ENCODE data around the gene EFCAB6.

GRCh38 chr22:43844560-43845545 lies 32.7 kb upstream of the EFCAB6 start:
- TF ChIP-seq CTCF (IDR thresholded peaks at IDR 0.05) (no peak), POLR2A (IDR thresholded peaks at IDR 0.05) (no peak)

Data from breast epithelium (tissue), 3 donors.